ENCODE results near the gene GPRC5B.

The GPRC5B gene

DNA sequence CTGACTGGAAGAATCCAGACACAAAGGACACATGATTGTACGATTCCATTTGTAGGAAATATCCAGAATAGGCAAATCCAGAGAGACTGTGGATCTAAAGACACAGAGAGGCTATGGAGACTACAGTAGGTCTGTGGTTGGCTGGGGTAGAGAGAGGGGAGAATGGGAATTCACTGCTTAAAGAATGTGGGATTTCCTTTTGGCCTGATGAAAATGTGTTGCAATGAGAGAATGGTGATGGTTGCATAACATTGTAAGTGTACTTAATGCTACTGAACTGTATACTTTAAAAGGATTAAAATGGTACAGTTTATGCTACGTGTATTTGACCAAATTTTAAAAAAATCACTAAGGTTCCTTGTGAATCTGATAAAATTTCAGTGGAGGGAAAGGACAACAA is 62.1 kb downstream of the GPRC5B start:
- Histone ChIP-seq H3K27ac (ENCODE audit: low read depth, low read length) (no peak overlapping the region), H3K9me3 (ENCODE audit: control insufficient read depth in 1 of 2, low read length in 2 of 2) (no peaks in the 10 kb centered on the region), H3K4me1 (ENCODE audit: control insufficient read depth in 1 of 2, insufficient read depth in 2 of 2, low read length in 2 of 2) (peaks cover 0 to 4% of the 10 kb centered on the region in 2 donors), H3K4me3 (ENCODE audit: low read depth in 1 of 2, low read length in 2 of 2) (no peak overlapping the region), H3K36me3 (ENCODE audit: control insufficient read depth in 1 of 2, insufficient read depth in 2 of 2, low read length in 2 of 2) (no peaks in the 10 kb centered on the region), H3K9ac (ENCODE audit: low read depth in 1 of 2, low read length in 2 of 2) (no peak overlapping the region), H3K27me3 (ENCODE audit: control insufficient read depth in 1 of 2, insufficient read depth in 2 of 2, low read length in 2 of 2) (no peaks in the 10 kb centered on the region)

DNA sequence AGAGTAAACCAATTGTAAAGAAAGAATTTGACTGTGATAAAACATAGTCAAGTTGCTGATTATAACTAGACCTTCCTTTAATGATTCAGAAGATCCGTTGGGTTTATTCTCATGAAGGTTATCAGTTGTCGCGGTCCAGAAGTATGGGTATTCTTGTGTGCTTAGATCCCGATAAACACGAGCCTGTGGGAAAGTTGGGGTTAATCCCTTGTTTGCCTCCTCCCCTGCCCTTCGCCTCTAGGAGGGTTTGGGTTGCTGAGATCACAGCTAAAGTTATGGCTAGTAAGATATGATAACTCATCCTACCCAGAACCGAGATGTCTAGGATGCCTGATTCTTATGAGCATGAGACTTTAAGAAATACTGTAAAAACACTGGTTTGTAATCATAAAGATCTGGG is 66.8 kb downstream of the GPRC5B start:
- Histone ChIP-seq H3K9me3 (ENCODE audit: control insufficient read depth in 1 of 2, low read length in 2 of 2) (no peaks in the 10 kb centered on the region), H3K27me3 (ENCODE audit: control insufficient read depth in 1 of 2, insufficient read depth in 2 of 2, low read length in 2 of 2) (no peaks in the 10 kb centered on the region), H3K36me3 (ENCODE audit: control insufficient read depth in 1 of 2, insufficient read depth in 2 of 2, low read length in 2 of 2) (no peaks in the 10 kb centered on the region), H3K4me1 (ENCODE audit: control insufficient read depth in 1 of 2, insufficient read depth in 2 of 2, low read length in 2 of 2) (peaks cover 0 to 12% of the 10 kb centered on the region in 2 donors), H3K4me3 (ENCODE audit: low read depth in 1 of 2, low read length in 2 of 2) (no peak overlapping the region), H3K9ac (ENCODE audit: low read depth in 1 of 2, low read length in 2 of 2) (no peak overlapping the region), H3K27ac (ENCODE audit: low read depth, low read length) (no peak overlapping the region)

DNA sequence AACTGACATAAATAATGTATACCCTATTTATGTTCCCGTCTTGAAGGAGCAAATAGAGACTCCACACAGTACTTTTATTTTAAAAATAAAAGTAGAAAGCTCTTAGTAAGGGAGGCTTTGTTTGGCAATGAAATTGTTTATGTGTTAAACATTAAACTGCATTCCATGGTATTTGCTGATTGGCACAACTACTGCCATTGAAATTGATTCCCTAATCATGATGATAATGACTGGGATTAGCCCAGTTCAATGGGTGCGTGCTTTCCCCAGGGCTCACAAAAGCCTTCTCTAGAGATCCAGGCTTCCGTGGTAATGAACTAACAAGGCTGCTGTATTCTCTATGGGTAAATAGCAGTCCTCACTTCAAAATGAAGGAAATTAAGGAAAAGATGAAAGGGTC is 67.5 kb downstream of the GPRC5B start:
- no peaks in the 10 kb centered on the region for H3K36me3 ChIP-seq (ENCODE audit: control insufficient read depth in 1 of 2, insufficient read depth in 2 of 2, low read length in 2 of 2)
- H3K27ac ChIP-seq (ENCODE audit: low read depth, low read length) = no peak overlapping the region
- H3K9ac ChIP-seq (ENCODE audit: low read depth in 1 of 2, low read length in 2 of 2) = no peak overlapping the region
- H3K4me1 ChIP-seq (ENCODE audit: control insufficient read depth in 1 of 2, insufficient read depth in 2 of 2, low read length in 2 of 2) = peaks cover 0 to 12% of the 10 kb centered on the region in 2 donors
- H3K9me3 ChIP-seq (ENCODE audit: control insufficient read depth in 1 of 2, low read length in 2 of 2) = no peaks in the 10 kb centered on the region
- H3K27me3 ChIP-seq (ENCODE audit: control insufficient read depth in 1 of 2, insufficient read depth in 2 of 2, low read length in 2 of 2) = no peaks in the 10 kb centered on the region
- peak overlapping the region in 1 of 2 donors; percentile 46 for H3K4me3 ChIP-seq (ENCODE audit: low read depth in 1 of 2, low read length in 2 of 2)

DNA sequence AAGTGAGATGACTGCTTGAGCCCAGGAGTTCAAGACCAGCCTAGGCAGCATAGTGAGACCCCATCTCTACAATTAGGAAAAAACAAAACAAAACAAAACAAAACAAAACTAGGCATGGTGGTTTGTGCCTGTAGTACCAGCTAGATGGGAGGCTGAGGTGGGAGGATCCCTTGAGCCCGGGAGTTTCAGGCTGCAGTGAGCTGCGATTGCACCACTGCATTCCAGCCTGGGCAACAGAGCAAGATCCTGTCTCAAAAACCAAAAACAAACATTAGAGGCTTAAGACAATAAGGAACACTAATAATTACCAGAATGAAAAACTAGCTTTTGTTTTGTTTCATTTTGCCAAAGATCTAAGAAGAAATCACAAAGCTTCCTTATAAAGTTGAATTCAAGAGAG is 69.2 kb downstream of the GPRC5B start:
- Histone ChIP-seq H3K36me3 (ENCODE audit: control insufficient read depth in 1 of 2, insufficient read depth in 2 of 2, low read length in 2 of 2) (no peaks in the 10 kb centered on the region), H3K4me1 (ENCODE audit: control insufficient read depth in 1 of 2, insufficient read depth in 2 of 2, low read length in 2 of 2) (peaks cover 0 to 18% of the 10 kb centered on the region in 2 donors), H3K27ac (ENCODE audit: low read depth, low read length) (no peak overlapping the region), H3K4me3 (ENCODE audit: low read depth in 1 of 2, low read length in 2 of 2) (no peak overlapping the region), H3K9me3 (ENCODE audit: control insufficient read depth in 1 of 2, low read length in 2 of 2) (no peaks in the 10 kb centered on the region), H3K27me3 (ENCODE audit: control insufficient read depth in 1 of 2, insufficient read depth in 2 of 2, low read length in 2 of 2) (no peaks in the 10 kb centered on the region), H3K9ac (ENCODE audit: low read depth in 1 of 2, low read length in 2 of 2) (no peak overlapping the region)

DNA sequence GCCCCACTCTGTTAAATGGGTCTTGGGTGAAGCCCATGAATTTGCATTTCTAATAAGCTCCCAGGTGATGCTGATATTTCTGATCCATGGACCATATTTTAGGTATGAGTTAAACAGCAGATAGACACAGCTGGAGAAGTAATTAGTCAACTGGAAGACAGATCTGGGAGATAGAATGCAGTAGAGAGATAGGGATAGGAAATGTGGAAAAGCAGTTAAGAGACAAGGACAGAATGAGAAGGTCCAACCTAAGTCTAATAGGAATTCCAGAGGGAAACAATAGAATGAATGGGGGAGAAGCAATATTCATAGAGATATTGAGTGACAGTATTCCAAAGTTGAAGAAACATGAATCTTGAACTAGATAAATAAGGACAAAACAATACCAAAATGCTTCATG is 71.7 kb downstream of the GPRC5B start:
- no peak overlapping the region for H3K27ac ChIP-seq (ENCODE audit: low read depth, low read length)
- no peak overlapping the region for H3K9ac ChIP-seq (ENCODE audit: low read depth in 1 of 2, low read length in 2 of 2)
- no peaks in the 10 kb centered on the region for H3K27me3 ChIP-seq (ENCODE audit: control insufficient read depth in 1 of 2, insufficient read depth in 2 of 2, low read length in 2 of 2)
- H3K4me1 ChIP-seq (ENCODE audit: control insufficient read depth in 1 of 2, insufficient read depth in 2 of 2, low read length in 2 of 2) = peaks cover 8 to 20% of the 10 kb centered on the region in 2 donors
- H3K9me3 ChIP-seq (ENCODE audit: control insufficient read depth in 1 of 2, low read length in 2 of 2) = no peaks in the 10 kb centered on the region
- no peaks in the 10 kb centered on the region for H3K36me3 ChIP-seq (ENCODE audit: control insufficient read depth in 1 of 2, insufficient read depth in 2 of 2, low read length in 2 of 2)
- H3K4me3 ChIP-seq (ENCODE audit: low read depth in 1 of 2, low read length in 2 of 2) = no peak overlapping the region

DNA sequence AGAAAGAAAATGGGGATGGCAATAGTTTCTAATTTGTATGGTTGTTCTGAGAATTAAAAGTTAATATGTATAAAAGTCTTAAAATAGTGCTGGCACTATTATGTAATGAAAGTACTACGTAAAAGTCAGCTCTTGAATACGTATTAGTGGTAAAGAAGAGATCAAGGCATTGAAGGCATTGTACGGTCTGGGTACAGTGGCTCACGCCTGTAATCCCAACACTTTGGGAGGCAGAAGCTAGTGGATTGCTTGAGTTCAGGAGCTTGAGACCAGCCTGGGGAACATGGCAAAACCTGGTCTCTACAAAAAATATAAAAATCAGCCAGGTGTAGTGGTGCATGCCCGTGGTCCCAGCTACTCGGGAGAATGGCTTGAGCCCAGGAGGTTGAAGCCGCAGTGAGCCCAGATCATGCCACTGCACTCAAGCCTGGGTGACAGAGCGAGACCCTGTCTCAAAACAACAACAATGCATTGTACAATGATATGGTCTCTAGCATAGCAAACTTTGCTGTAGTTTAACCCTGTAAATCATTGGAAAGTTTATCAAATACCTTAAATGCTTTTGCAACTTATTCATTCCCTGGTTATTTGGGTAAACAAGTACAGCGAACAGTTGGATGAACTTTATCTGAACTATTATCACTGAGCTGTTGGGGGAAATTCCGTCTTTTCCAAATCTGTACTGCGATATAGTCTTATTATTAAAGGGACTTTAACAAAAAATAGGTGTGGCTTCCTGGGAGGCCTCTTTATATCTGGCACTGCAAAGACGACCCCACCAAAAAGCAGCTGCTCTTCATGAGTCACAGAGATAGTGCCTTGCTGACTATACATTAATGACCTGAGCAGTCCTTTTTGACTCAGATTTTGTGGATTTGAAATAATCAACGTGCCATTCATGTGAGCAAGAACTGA is 73.6 kb downstream of the GPRC5B start:
- no peak overlapping the region for H3K27ac ChIP-seq (ENCODE audit: low read depth, low read length)
- no peaks in the 10 kb centered on the region for H3K27me3 ChIP-seq (ENCODE audit: control insufficient read depth in 1 of 2, insufficient read depth in 2 of 2, low read length in 2 of 2)
- no peaks in the 10 kb centered on the region for H3K36me3 ChIP-seq (ENCODE audit: control insufficient read depth in 1 of 2, insufficient read depth in 2 of 2, low read length in 2 of 2)
- H3K4me1 ChIP-seq (ENCODE audit: control insufficient read depth in 1 of 2, insufficient read depth in 2 of 2, low read length in 2 of 2) = peaks cover 14 to 16% of the 10 kb centered on the region in 2 donors
- H3K4me3 ChIP-seq (ENCODE audit: low read depth in 1 of 2, low read length in 2 of 2) = no peak overlapping the region
- no peak overlapping the region for H3K9ac ChIP-seq (ENCODE audit: low read depth in 1 of 2, low read length in 2 of 2)
- H3K9me3 ChIP-seq (ENCODE audit: control insufficient read depth in 1 of 2, low read length in 2 of 2) = no peaks in the 10 kb centered on the region

DNA sequence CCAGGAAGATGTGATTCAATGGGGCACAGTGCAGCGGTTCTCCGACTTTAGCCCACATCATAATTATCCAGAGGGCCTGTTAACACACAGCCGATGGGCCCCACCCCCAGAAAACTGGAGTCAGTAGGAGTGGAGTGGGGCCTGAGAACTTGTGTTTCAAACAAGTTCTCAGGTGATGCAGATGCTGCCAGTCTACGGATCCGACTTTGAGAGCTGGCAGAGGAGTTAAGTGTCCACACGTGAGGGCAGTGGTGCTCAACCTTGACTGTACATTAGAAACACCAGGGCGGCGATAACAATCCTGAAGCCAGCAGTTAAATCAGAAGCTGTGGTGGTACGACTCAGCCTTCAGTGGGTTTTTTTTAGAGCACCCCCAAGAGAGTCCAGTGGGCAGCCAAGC is 75.0 kb downstream of the GPRC5B start:
- Histone ChIP-seq H3K9ac (ENCODE audit: low read depth in 1 of 2, low read length in 2 of 2) (no peak overlapping the region), H3K4me1 (ENCODE audit: control insufficient read depth in 1 of 2, insufficient read depth in 2 of 2, low read length in 2 of 2) (peaks cover 19 to 23% of the 10 kb centered on the region in 2 donors), H3K4me3 (ENCODE audit: low read depth in 1 of 2, low read length in 2 of 2) (no peak overlapping the region), H3K27me3 (ENCODE audit: control insufficient read depth in 1 of 2, insufficient read depth in 2 of 2, low read length in 2 of 2) (no peaks in the 10 kb centered on the region), H3K36me3 (ENCODE audit: control insufficient read depth in 1 of 2, insufficient read depth in 2 of 2, low read length in 2 of 2) (no peaks in the 10 kb centered on the region), H3K27ac (ENCODE audit: low read depth, low read length) (peak overlapping the region; percentile 17), H3K9me3 (ENCODE audit: control insufficient read depth in 1 of 2, low read length in 2 of 2) (peaks cover 0 to 5% of the 10 kb centered on the region in 2 donors)

DNA sequence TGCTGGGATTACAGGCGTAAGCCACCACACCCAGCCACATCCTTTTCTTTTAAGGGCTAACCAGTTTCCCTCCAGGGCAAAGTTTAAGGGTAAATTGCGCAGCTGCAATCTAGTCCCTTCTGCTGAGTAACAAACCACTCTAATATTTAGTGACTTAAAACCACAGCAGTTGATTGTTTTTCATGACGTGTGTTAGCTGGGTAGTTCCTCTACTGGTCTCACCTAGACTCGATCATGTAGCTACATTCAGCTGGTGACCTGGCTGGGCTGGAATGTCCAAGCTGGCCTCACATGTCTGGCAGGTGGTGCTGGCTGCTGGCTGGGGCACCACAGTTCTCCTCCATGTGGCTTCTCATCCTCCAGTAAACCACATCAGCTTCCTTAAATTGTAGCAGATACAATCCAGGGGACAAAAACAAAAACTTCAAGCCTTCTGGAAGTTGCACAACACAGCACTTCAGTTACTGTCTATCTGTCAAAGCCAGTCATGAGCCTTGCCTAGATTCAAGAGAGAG is 75.5 kb downstream of the GPRC5B start:
- peak overlapping the region; percentile 17 for H3K27ac ChIP-seq (ENCODE audit: low read depth, low read length)
- no peak overlapping the region for H3K9ac ChIP-seq (ENCODE audit: low read depth in 1 of 2, low read length in 2 of 2)
- peaks cover 24 to 26% of the 10 kb centered on the region in 2 donors for H3K4me1 ChIP-seq (ENCODE audit: control insufficient read depth in 1 of 2, insufficient read depth in 2 of 2, low read length in 2 of 2)
- H3K9me3 ChIP-seq (ENCODE audit: control insufficient read depth in 1 of 2, low read length in 2 of 2) = peaks cover 0 to 5% of the 10 kb centered on the region in 2 donors
- H3K4me3 ChIP-seq (ENCODE audit: low read depth in 1 of 2, low read length in 2 of 2) = no peak overlapping the region
- H3K27me3 ChIP-seq (ENCODE audit: control insufficient read depth in 1 of 2, insufficient read depth in 2 of 2, low read length in 2 of 2) = no peaks in the 10 kb centered on the region
- H3K36me3 ChIP-seq (ENCODE audit: control insufficient read depth in 1 of 2, insufficient read depth in 2 of 2, low read length in 2 of 2) = no peaks in the 10 kb centered on the region

DNA sequence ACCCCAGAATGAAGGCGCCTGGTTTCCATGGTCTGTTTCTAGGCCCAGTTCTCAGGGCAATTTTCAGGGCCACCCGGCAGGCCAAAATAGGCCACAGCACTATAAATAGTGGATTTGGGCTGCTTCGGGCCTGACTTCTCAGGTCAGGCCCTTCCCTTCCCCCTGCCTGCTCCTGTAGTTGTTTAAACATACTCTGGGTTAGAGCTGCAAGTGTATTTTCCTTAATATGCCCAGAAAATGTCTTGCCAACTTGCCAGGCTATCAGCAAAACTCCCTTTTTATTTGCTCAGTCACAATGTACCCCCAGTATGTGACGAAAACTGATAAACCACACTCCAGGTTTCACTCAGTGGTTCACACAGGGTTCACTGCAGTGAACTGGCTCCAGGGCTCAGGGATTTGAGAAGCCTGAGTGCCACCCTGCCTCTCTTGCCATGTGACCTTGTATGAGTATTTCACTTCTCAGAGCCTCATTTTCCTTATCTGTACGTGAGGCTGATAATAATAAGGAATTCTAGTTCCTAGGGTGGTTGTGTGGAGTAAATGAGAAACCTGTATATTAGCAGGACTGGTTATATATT is 76.5 kb downstream of the GPRC5B start:
- peaks cover 24 to 26% of the 10 kb centered on the region in 2 donors for H3K4me1 ChIP-seq (ENCODE audit: control insufficient read depth in 1 of 2, insufficient read depth in 2 of 2, low read length in 2 of 2)
- H3K9ac ChIP-seq (ENCODE audit: low read depth in 1 of 2, low read length in 2 of 2) = no peak overlapping the region

More for the DNA sequence above, 76.5 kb downstream of the GPRC5B start:
- Histone ChIP-seq H3K27ac (ENCODE audit: low read depth, low read length) (peak overlapping the region; percentile 55), H3K36me3 (ENCODE audit: control insufficient read depth in 1 of 2, insufficient read depth in 2 of 2, low read length in 2 of 2) (no peaks in the 10 kb centered on the region), H3K27me3 (ENCODE audit: control insufficient read depth in 1 of 2, insufficient read depth in 2 of 2, low read length in 2 of 2) (no peaks in the 10 kb centered on the region), H3K9me3 (ENCODE audit: control insufficient read depth in 1 of 2, low read length in 2 of 2) (peaks cover 0 to 5% of the 10 kb centered on the region in 2 donors), H3K4me3 (ENCODE audit: low read depth in 1 of 2, low read length in 2 of 2) (no peak overlapping the region)

Measured in duodenal mucosa (tissue), 2 donors.